ENCODE data around the gene VAMP5. TPM values are rescaled to one million over a fixed set of nuclear protein-coding genes. Genes with fewer than 3 reads are reported as not detected.

The VAMP5 gene
- total RNA-seq, 1 donor from 2014 or later, result 17.1 TPM

DNA sequence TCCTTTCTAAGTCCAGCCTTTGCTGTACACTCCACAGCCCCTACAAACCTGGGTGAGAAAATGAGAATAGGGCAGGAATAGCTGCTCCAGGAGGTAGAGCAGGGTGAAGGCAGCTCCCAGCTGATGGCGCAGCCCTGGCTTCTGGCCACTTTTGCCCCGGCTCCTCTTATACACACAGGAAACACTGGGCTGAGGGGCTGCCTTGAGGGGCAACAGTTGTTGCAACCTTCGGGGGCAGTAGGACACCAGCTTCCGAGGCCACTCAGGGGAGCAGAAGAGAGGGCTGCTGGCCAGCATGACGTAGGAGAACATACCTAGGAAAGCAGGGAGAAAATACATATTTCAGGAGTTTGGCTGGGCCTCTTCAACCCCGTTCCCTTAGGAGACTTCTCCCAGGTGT lies 31.0 kb upstream of the VAMP5 start:
- peaks cover 19% of the 10 kb centered on the region for H4K20me1 ChIP-seq (ENCODE audit: insufficient read depth, low read length)
- H3K9me3 ChIP-seq (ENCODE audit: insufficient read depth, low read depth, low read length), result no peaks in the 10 kb centered on the region
- no peak overlapping the region for H3K4me3 ChIP-seq (ENCODE audit: insufficient read depth, low read depth, low read length)
- no peak overlapping the region for H3K9ac ChIP-seq (ENCODE audit: low read length)
- no peak overlapping the region for H3K27ac Mint-ChIP-seq (ENCODE audit: unreplicated experiment)
- peaks cover 21% of the 10 kb centered on the region for H3K4me1 Mint-ChIP-seq (ENCODE audit: low read depth, unreplicated experiment)
- H3K27me3 ChIP-seq (ENCODE audit: insufficient read depth, low read length), result no peaks in the 10 kb centered on the region
- no peak for FAIRE-seq
- H3K9me3 Mint-ChIP-seq (ENCODE audit: unreplicated experiment), result no peaks in the 10 kb centered on the region
- H3K4me2 ChIP-seq (ENCODE audit: low read length), result no peak overlapping the region
- no peak overlapping the region for H2AFZ ChIP-seq (ENCODE audit: low read depth, low read length)
- no peak overlapping the region for H3K4me3 Mint-ChIP-seq (ENCODE audit: unreplicated experiment)
- DNase-seq (ENCODE audit: low read depth), result no peak
- H3K36me3 ChIP-seq (ENCODE audit: insufficient read depth, low read length), result peaks cover 50% of the 10 kb centered on the region
- H3K4me1 ChIP-seq (ENCODE audit: insufficient read depth, low read length), result peaks cover 10% of the 10 kb centered on the region
- TF ChIP-seq EZH2 (IDR thresholded peaks at IDR 0.05; ENCODE audit: insufficient read depth, low read length), result no peak
- TF ChIP-seq, protein P1, sequence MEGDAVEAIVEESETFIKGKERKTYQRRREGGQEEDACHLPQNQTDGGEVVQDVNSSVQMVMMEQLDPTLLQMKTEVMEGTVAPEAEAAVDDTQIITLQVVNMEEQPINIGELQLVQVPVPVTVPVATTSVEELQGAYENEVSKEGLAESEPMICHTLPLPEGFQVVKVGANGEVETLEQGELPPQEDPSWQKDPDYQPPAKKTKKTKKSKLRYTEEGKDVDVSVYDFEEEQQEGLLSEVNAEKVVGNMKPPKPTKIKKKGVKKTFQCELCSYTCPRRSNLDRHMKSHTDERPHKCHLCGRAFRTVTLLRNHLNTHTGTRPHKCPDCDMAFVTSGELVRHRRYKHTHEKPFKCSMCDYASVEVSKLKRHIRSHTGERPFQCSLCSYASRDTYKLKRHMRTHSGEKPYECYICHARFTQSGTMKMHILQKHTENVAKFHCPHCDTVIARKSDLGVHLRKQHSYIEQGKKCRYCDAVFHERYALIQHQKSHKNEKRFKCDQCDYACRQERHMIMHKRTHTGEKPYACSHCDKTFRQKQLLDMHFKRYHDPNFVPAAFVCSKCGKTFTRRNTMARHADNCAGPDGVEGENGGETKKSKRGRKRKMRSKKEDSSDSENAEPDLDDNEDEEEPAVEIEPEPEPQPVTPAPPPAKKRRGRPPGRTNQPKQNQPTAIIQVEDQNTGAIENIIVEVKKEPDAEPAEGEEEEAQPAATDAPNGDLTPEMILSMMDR (IDR thresholded peaks at IDR 0.05; ENCODE audit: insufficient read depth, low read depth, low read length), result no peak
- peaks cover 16% of the 10 kb centered on the region for H3K79me2 ChIP-seq (ENCODE audit: insufficient read depth, low read length)
- H3K36me3 Mint-ChIP-seq (ENCODE audit: low read depth, unreplicated experiment), result peaks cover 24% of the 10 kb centered on the region
- no peaks in the 10 kb centered on the region for H3K27me3 Mint-ChIP-seq (ENCODE audit: low read depth, unreplicated experiment)
- no peak overlapping the region for H3K27ac ChIP-seq (ENCODE audit: low read depth, low read length)

DNA sequence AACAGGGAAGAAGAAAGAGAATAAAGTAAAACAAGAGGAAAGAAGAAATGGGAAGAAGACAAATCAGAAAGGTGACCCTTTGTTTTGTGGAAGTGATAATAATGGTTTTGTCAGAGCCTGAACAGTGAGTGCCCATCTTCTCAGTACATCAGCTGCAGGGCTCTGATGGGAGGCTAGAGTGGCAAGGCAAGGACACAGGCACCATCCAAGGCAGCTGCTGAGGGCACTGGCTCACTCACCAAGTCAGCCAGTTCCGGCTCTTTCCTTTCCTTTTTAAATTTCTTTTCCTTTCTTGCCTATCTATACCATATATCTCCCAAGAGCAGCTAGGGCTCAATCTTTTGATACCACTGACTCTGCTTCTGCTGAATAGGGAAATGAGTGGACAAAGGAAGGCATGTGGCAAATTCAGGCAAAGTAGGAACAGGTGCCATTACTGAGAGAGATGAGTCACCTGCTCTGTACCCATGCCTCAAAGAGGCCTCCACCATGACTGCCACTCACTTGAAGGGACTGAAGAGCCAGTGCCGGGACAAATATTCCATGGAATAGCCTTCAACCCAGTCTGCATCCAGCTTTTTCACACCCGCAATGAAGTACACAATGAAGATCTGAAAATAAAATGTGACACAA lies 29.1 kb upstream of the VAMP5 start:
- Histone ChIP-seq H3K36me3 (ENCODE audit: insufficient read depth, low read length) (peaks cover 52% of the 10 kb centered on the region), H3K79me2 (ENCODE audit: insufficient read depth, low read length) (peaks cover 35% of the 10 kb centered on the region), H3K4me3 (ENCODE audit: insufficient read depth, low read depth, low read length) (no peak overlapping the region), H3K9ac (ENCODE audit: low read length) (no peak overlapping the region), H3K4me2 (ENCODE audit: low read length) (no peak overlapping the region), H4K20me1 (ENCODE audit: insufficient read depth, low read length) (peaks cover 33% of the 10 kb centered on the region), H3K27ac (ENCODE audit: low read depth, low read length) (no peak overlapping the region), H3K4me1 (ENCODE audit: insufficient read depth, low read length) (peaks cover 9% of the 10 kb centered on the region), H2AFZ (ENCODE audit: low read depth, low read length) (no peak overlapping the region), H3K9me3 (ENCODE audit: insufficient read depth, low read depth, low read length) (no peaks in the 10 kb centered on the region), H3K27me3 (ENCODE audit: insufficient read depth, low read length) (no peaks in the 10 kb centered on the region)
- TF ChIP-seq EZH2 (IDR thresholded peaks at IDR 0.05; ENCODE audit: insufficient read depth, low read length), result no peak
- TF ChIP-seq, protein P1 (IDR thresholded peaks at IDR 0.05; ENCODE audit: insufficient read depth, low read depth, low read length), result no peak
- Mint-ChIP-seq H3K27ac (ENCODE audit: unreplicated experiment) (no peak overlapping the region), H3K9me3 (ENCODE audit: unreplicated experiment) (no peaks in the 10 kb centered on the region), H3K36me3 (ENCODE audit: low read depth, unreplicated experiment) (peaks cover 19% of the 10 kb centered on the region), H3K4me3 (ENCODE audit: unreplicated experiment) (peak overlapping the region; percentile 40), H3K27me3 (ENCODE audit: low read depth, unreplicated experiment) (no peaks in the 10 kb centered on the region), H3K4me1 (ENCODE audit: low read depth, unreplicated experiment) (peaks cover 15% of the 10 kb centered on the region)
- no peak for FAIRE-seq
- DNase-seq (ENCODE audit: low read depth), result no peak

DNA sequence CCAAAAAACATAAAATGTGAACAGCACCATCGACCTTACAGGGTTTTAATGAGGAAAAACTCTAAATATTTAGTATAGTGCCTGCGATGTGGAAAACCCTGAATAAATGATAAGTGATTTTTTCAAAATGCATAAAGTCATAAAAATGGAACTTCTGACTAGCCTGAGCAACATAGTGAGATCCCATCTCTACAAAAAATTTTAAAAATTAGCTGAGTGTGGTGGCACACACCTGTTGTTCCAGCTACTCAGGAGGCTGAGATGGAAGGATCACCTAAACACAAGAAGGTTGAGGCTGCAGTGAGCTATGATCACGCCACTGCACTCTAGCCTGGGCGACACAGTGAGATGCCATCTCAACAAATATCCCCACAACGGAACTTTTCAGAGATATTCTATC lies 27.1 kb upstream of the VAMP5 start:
- no peaks in the 10 kb centered on the region for H3K27me3 Mint-ChIP-seq (ENCODE audit: low read depth, unreplicated experiment)
- no peaks in the 10 kb centered on the region for H3K9me3 Mint-ChIP-seq (ENCODE audit: unreplicated experiment)
- Histone ChIP-seq H4K20me1 (ENCODE audit: insufficient read depth, low read length) (peaks cover 33% of the 10 kb centered on the region), H3K9ac (ENCODE audit: low read length) (no peak overlapping the region), H3K9me3 (ENCODE audit: insufficient read depth, low read depth, low read length) (no peaks in the 10 kb centered on the region), H3K27me3 (ENCODE audit: insufficient read depth, low read length) (no peaks in the 10 kb centered on the region), H3K4me1 (ENCODE audit: insufficient read depth, low read length) (peaks cover 9% of the 10 kb centered on the region), H3K79me2 (ENCODE audit: insufficient read depth, low read length) (peaks cover 45% of the 10 kb centered on the region), H3K27ac (ENCODE audit: low read depth, low read length) (no peak overlapping the region), H3K4me2 (ENCODE audit: low read length) (no peak overlapping the region), H2AFZ (ENCODE audit: low read depth, low read length) (no peak overlapping the region), H3K36me3 (ENCODE audit: insufficient read depth, low read length) (peaks cover 34% of the 10 kb centered on the region), H3K4me3 (ENCODE audit: insufficient read depth, low read depth, low read length) (no peak overlapping the region)
- TF ChIP-seq, protein P1 (IDR thresholded peaks at IDR 0.05; ENCODE audit: insufficient read depth, low read depth, low read length), result no peak
- TF ChIP-seq EZH2 (IDR thresholded peaks at IDR 0.05; ENCODE audit: insufficient read depth, low read length), result no peak
- H3K27ac Mint-ChIP-seq (ENCODE audit: unreplicated experiment), result no peak overlapping the region
- H3K4me3 Mint-ChIP-seq (ENCODE audit: unreplicated experiment), result no peak overlapping the region
- DNase-seq (ENCODE audit: low read depth) (no peak), FAIRE-seq (no peak)
- H3K36me3 Mint-ChIP-seq (ENCODE audit: low read depth, unreplicated experiment), result peaks cover 8% of the 10 kb centered on the region
- H3K4me1 Mint-ChIP-seq (ENCODE audit: low read depth, unreplicated experiment), result peaks cover 7% of the 10 kb centered on the region

Data from astrocyte (in vitro differentiated cells and primary cell).